Body of pancreas (tissue), 4 donors: ENCODE data around the gene BCAT1.

Experiments
- POLR2A ChIP-seq, 3 donors: fragments of 450-650 bp; IDR thresholded peaks; one replicate each; pipeline ENCODE4 v1.6.1; 2016; ENCODE audit warnings: antibody characterized with exemption in 3 of 3, mild to moderate bottlenecking in 2 of 3
- TF ChIP-seq, protein P1 (sequence below), 7 experiments: fragments of 450-650 bp in 4 of 7; fragments of 200-600 bp in 3 of 7; sonication (generic) in 3 of 7; IDR thresholded peaks; one replicate each; pipeline ENCODE4 v1.5.1; 2016 to 2019; ENCODE audit warnings: antibody characterized with exemption in 7 of 7

DNA sequence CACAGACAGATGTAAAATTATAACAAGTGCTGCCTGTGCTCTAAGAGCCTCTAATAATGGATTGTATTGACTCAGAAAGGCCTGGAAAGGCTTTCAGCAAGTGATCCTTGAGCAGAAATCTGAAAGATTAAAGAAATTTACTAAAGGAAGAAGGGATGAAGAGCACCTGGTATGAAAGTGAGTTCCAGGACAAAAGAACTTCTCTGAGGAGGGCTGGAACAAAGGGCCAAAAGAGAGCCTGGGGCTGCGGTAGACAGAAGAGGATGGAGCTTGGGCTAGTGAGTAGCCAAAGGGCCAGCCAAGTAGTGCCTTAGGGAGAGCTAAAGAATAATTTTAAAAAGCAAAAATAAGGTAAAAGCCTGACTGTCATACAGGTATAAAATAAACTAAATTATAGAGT lies 44.0 kb downstream of the BCAT1 start:
- TF ChIP-seq, protein P1, sequence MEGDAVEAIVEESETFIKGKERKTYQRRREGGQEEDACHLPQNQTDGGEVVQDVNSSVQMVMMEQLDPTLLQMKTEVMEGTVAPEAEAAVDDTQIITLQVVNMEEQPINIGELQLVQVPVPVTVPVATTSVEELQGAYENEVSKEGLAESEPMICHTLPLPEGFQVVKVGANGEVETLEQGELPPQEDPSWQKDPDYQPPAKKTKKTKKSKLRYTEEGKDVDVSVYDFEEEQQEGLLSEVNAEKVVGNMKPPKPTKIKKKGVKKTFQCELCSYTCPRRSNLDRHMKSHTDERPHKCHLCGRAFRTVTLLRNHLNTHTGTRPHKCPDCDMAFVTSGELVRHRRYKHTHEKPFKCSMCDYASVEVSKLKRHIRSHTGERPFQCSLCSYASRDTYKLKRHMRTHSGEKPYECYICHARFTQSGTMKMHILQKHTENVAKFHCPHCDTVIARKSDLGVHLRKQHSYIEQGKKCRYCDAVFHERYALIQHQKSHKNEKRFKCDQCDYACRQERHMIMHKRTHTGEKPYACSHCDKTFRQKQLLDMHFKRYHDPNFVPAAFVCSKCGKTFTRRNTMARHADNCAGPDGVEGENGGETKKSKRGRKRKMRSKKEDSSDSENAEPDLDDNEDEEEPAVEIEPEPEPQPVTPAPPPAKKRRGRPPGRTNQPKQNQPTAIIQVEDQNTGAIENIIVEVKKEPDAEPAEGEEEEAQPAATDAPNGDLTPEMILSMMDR (IDR thresholded peaks at IDR 0.05): no peak
- TF ChIP-seq POLR2A (IDR thresholded peaks at IDR 0.05): no peak
